NCI-H1092 (cell line): Measurements from ENCODE around the gene DECR2.
"Not testable (repeated sequence)": the region's sequence is repeated elsewhere in the genome, so short reads cannot be mapped to it uniquely, and the experiment has no call there.

Experiments
- DNase-seq: peaks from one replicate; lab custom pipeline; 2025; lab: John Stamatoyannopoulos, UW

Gene DECR2

DNA sequence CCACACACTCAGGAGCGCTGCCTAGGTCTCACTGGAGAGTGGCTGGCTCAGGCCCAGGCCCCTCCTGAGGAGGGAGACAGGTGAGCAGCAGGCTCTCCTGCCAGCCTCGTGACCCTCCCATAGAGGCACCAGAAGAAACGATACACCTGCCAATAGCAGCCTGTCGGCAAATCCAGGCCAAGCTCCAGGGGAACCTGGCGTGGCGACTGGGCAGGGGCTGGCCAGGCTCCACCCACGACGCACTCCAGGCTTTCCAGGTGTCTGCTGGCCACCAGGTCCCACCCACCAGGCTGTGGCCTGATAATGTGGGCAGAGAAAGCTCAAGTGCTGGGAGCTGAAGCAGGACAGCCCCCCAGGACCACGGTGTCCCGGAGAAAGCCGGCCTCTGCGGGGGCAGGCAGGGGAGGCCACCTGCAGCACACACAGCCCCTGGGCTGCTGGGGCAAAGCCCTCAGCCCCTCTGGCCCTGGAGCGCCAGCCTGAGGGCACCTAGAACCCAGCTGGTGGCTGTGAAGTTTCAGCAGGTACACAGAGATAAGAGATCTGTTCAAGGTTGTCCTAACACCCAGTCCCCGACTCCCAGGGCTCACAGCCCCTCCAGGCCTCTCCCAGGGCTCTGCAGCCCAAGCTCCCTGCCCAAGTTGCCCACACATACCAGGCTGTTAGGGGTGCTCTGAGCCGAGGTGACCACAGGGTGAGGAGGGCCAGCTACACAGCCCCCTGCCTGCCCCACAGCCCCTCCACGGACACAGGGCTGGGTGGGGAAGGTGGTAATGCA lies 22.3 kb upstream of the DECR2 start:
- peak; percentile 28 for DNase-seq

DNA sequence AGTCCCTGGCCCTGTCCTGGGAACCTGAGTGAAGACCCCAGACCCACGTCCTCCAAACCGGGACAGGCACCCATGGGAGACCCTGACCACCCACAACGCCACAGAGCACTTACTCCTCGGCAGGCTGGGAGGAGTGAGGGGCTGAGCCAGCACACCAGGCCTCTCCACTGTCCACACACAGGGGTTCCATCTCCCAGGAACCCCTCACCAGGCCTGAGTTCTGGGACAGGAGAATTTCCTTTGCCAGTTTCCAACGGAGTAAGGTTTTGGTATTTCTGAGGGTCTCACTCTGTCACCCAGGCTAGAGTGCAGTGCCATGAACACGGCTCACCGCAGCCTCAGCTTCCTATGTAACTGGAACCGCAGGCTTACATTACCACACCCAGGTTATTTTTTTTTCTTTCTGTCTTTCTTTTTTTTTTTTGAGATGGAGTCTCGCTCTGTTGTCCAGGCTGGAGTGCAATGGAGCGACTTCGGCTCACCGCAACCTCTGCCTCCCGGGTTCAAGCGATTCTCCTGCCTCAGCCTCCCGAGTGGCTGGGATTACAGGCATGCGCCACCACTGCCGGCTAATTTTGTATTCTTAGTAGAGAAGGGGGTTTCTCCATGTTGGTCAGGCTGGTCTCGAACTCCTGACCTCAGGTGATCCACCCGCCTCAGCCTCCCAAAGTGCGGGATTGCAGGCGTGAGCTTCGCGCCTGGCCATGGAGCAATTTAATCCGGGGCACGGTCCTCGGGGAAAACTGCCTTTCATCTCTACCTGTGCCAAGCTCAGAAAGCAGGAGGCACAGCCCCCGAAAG lies 21.5 kb upstream of the DECR2 start:
- no peak for DNase-seq

DNA sequence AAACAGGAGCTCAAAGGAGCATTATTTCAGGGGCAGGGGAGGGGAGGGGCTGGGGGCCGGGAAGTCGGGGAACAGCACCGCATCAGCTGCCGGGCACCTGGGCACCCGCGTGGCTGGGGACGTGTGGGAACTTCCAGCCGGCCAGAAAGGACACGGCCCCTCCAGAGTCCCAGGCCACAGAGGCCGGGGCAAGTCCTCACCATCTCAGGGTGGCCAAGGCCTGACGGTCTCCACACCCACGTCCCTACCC lies 21.0 kb upstream of the DECR2 start:
- no peak for DNase-seq

DNA sequence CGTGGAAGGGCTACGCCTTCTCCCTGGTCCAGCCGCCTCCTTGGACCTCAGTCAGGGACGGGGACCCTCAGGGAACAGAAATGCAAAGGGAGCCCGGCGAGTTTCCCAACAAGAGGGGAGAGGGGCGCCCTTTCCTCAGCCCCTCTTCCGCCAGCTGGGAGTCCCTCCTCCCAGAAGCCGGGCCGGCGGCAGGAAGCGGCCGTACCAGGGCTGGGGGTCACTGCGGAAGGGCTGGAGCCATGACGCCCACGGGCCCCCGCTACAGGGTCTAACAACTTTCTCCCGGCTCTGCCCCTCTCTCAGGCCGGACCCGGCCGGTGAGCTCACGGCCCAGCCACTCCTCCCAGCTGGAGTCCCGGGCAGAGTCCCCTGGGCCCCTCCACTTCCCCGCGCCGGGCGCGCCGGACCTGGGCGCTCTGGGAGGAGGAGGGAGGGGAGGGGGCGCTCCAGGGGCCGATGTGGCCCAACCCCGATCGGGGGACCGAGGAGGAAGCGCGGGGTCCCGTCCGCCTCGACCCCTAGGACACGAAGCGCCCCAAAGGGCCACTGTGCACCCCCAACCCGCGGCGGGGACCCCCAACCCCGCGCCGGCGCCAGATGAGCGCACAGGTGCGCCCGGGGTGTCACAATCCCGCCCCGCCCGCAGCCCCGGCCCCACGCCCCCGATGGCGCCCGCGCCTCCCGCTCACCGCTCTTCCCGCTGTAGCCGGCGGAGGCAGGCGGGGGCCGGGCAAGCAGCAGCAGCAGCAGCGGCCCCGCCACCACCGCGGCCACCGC lies 20.5 kb upstream of the DECR2 start:
- DNase-seq = peak; percentile 29

DNA sequence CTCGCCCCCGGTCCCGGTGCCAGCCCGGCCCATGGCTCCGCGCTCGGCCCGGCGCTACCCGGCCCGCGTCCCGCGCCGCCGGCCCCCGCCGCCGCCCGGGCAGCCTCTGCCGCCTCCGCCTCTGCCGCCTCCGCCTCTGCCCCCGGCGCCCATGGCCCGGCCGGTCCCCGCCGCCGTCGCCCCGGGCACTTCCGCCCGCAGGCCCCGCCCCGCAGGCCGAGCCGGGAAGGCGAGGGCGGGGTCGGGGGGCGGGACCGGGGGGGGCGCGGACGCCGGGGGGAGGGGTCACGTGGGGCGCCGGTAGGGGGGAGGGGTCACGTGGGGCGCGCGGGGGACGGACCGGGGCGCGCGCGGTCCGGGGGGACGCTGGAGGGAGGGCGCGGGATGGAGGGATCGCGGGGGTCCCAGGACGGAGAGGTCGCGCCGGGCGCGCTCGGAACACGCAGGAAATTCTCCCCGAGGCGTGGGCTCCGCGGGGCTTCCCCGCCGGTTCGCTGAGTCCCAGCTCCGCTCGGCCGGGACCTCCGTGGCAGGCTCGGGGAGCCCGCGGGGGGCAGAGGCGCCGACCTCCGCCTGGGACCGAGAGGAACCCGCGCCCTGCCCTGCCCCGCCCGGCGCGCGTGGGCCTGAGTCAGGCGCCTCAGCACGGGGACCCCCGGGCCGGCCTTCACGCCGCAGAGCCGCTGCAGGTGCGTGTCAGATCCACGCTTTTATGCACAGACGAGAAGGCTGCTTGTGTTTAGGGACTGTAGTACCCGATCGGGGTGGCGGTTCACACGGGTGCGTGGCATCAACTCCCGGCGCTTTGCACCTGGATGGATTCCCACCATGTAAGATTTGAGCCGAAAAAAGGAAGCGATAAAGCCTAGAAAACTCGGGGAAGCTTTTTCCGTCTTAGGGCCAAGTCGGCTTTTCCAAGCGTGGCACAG lies 19.6 kb upstream of the DECR2 start, which contains the start of gene PGAP6:
Gene PGAP6 (minus strand): TSS at position 190 of the 929 bp plus-strand sequence. CDS start 157 bp downstream, at position 33.
- DNase-seq = peak; percentile 50

DNA sequence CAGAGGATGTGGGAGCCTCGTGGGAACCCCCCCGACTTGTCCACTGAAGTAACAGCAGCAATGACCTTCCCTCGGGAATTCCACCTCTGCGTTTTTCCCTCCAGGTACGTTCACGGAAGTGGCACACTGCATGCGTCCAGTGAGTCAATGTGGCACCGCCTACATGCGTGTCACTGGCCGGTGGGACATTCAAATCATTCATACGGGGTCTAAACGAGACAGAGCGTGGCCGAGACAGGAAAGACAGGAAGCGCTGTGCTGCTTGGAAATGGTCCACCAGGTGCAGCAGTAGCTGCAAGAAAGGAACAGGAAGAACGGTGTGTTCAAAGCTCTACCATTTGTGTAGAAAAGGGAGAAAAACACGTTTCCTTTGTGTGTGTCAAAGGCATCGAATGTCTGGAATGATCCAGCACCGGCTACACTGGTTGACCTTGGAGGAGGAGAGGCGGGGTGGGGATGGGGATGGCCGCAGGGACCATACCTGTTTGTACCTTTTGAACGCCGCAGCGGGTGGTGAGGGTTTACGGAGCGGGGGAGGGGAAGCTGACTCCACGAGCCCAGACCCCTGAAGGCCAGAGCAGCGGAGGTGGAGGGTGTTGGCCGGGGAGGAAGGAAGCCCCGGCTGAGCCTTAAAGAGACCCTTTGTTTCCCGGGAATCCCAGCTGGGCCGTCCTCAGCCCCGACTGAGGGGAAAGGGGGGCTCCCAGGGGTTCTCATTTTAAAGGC lies 18.2 kb upstream of the DECR2 start:
- no peak for DNase-seq

DNA sequence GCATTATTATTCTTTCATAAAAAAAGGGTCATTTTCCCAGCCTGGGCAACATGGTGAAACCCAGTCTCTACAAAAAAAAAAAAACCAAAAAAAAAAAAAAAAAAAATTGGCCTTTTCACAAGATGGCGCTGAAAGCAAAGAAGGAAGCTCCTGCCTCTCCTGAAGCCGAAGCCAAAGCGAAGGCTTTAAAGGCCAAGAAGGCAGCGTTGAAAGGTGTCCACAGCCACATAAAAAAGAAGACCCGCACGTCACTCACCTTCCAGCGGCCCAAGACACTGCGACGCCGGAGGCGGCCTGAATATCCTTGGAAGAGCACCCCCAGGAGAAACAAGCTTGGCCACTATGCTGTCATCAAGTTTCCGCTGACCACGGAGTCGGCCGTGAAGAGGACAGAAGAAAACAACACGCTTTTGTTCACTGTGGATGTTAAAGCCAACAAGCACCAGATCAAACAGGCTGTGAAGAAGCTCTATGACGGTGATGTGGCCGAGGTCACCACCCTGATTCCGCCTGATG lies 15.0 kb upstream of the DECR2 start:
- DNase-seq = no peak

DNA sequence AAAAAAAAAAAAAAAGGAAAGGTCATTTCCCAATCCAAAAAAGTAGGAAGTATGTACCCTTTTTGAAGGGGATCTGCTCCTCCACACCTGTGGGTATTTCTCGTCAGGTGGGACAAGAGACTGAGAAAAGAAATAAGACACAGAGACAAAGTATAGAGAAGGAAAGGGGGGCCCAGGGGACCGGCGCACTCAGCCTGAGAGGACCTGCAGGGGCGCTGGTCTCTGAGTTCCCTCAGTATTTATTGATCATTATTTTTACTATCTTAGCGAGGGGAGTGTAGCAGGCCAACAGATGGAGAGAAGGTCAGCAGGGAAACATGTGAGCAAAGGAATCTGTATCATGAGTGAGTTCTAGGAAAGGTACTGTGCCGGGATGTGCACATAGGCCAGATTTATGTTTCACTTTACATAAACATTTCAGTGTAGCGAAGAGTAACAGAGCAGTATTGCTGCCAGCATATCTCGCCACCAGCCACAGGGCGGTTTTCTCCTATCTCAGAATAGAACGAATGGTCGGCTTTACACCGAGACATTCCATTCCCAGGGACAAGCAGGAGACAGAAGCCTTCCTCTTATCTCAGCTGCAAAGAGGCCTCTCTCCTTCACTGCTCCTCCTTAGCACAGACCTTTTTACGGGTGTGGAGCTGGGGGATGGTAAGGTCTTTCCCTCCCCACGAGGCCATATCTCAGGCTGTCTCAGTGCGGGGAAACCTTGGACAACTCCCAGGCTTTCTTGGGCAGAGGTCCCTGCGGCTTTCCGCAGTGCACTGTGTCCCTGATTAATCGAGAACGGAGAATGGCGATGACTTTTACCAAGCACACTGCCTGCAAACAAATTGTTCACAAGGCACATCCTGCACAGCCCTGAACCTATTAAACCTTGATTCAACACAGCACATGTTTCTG lies 13.7 kb upstream of the DECR2 start:
- DNase-seq = not testable (repeated sequence)

DNA sequence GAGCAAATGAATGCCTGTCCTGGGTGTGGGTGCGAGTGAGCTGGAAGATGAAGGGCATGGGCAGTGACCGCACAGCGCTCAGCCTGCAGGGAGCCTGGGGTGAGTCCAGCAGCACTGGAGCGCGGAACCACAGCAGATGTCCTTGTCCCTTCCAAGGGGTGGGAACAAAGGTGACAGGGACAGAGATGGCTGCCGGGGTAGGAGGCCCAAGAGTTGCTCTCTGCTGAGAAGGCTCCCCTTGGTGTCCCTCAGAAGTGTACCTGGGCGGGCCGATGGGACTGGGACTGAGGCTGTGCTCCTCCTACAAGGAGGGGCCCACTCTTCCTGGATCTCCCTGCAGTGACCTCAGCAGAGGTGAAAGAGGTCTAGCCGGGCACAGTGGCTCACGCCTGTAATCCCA lies 12.3 kb upstream of the DECR2 start:
- DNase-seq = no peak

DNA sequence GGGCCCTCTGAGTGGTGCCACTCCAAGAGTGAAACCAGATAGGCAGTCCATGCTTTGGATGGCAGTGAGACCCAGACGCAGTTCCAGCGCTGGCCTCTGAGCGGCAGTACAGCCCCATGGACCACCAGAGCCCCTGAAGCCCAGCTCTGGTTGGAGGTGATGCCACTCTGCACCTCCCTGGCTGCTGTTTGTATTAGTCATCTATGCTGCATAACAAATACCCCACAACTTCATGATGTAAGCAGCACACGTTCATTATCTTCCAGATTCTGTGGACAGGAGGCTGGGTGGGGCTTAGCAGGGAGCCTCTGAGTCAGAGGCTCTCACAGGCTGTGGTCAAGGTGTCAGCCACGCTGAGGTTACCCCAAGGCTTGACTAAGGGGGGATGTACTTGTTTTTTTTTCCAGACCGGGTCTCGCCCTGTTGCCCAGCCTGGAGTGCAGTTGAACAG lies 9.8 kb upstream of the DECR2 start:
- peak; percentile 31 for DNase-seq

DNA sequence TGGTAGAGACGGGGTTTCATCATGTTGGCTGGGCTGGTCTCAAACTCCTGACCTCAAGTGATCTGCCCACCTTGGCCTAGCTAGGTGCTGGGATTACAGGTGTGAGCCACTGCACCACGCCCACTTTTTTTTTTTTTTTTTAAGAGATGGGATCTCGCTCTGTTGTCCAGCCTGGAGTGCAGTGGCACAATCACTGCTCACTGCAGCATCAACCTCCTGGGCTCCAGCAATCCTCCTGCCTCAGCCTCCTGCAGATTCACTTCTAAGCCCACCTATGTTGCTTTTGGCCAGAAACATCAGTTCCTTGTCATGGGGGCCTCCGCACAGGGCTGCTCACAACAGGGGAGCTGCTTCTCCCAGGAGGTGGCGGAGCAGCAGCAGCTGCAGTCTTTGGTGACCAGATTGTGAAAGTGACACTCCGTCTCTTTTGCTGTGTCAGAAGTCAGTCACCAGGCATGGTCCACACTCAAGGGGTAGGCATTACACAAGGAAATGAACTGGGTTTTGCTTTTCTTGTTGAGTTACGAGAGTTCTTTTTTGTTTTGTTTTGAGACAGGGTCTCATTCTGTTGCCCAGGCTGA lies 9.1 kb upstream of the DECR2 start:
- DNase-seq = no peak

DNA sequence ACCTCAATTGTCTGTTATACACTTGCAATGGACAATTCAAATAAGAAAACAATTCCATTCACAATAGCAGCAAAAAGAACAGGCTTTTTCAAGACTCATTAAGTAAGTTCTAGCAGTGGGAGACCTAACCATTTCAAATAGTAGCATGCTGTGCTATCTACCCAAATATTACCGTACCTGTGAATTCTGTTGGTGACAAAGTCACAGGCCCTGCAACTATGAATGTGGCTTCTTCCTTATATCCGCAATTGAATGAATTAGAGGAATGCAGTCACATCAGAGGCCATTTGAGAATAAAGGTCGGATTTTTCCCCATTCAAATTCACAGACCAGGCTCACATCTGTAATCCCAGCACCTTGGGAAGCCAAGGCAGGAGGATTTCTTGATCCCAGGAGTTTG lies 5.5 kb upstream of the DECR2 start:
- no peak for DNase-seq

DNA sequence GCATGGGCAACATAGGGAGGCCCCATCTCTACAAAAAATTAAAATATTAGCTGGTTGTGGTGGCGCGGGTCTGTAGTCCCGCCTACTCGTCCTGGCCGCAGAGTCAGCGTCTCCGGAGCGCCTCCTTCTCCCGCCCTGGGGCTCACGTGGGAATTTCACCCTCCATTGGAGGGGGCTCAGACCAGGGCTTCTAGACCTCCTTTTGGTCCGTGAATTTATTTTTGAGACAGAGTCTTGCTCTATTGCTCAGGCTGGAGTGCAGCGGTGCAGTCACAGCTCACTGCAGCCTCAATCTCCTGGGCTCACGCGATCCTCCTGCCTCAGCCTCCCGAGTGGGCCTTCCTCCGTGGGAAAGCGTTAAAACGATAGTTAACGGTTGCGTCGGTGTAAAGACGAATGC lies 5.1 kb upstream of the DECR2 start:
- DNase-seq = peak; percentile 39

DNA sequence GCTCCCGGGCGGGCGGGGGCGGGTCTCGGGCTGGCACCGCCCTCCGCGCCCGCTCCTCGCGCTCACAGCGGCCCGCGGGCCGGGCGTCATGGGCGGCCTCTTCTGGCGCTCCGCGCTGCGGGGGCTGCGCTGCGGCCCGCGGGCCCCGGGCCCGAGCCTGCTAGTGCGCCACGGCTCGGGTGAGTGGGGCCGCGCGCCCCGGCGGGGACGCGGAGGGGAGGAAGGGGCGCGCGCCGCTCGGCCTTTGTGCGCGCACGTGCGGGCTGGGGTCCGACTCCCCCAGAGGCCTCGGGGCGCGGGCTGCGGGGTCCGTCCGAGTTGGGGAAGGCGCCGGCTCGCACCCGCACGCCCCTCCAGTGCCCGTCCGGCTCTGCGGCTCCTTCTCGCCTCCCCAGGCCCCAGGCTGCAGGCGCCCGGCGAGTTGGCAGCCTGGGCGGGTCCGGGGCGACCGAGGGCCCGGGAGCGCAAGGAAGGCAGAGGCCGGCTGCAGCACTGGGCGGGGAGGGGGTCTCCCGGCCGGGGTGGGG lies 4.5 kb upstream of the DECR2 start, which contains the start of gene NME4:
Gene NME4 (plus strand): TSS at position 65 of the 527 bp plus-strand sequence. CDS start 24 bp downstream, at position 89.
- DNase-seq = no peak

DNA sequence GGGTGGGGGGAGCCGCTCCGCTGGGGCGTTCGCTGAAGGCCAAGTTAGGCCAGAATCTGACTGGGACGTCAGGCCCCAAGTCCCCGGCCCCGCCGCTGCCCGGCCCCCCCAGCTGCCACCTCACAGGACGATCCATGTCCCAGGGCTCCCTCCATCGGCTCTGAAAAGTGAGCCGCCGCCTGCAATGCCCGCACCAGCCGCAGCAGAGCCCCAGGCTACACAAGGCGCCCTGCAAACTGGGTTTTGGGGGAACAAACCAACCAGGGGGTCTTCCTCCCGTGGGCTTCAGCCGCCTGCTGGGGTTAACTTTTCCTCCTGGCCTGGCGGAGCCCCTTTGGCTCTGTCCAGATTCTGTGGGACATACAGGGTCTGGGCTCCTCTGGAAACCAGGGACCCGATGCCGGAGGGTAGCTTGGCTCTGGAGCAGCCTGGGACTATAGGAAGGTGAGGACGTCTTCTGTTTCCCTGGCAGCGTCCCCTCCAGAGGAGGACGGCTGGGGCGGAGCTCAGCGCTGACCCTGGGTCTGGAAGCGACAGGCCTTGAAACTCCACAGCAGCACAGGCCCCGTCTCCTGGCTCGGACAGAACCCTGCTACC lies 3.9 kb upstream of the DECR2 start:
- peak; percentile 18 for DNase-seq

DNA sequence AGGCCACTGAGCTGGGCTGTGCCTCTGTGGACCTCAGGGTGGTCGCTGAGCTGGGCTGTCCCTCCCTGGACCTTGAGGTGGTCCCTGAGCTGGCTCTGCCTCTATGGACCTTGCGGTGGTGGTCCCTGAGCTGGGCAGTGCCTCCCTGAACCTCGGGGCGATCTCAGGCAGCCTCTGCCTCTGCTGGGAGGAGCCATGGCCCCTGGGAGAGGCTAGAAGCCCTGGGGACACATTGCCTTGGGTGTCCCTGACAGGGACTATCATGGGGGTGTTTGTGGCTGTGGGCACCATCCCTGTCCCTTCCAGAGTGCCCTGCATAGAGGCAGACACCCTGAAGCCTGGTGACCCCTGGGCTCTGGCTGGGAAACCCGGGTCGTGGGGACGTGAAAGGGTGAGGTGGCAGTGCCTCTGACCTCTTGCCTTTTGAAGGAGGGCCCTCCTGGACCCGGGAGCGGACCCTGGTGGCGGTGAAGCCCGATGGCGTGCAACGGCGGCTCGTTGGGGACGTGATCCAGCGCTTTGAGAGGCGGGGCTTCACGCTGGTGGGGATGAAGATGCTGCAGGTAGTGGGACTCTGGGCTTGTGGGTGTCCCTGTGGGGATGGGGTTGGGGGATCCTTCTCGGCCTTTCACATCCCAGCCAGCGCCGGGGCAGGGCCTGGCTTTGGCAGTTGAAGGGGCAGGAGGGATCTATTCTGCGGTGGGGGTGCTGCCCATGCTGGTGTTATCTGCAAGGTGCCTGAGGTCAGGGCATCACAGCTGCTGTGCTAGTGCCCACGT lies 2.9 kb upstream of the DECR2 start:
- DNase-seq = no peak

DNA sequence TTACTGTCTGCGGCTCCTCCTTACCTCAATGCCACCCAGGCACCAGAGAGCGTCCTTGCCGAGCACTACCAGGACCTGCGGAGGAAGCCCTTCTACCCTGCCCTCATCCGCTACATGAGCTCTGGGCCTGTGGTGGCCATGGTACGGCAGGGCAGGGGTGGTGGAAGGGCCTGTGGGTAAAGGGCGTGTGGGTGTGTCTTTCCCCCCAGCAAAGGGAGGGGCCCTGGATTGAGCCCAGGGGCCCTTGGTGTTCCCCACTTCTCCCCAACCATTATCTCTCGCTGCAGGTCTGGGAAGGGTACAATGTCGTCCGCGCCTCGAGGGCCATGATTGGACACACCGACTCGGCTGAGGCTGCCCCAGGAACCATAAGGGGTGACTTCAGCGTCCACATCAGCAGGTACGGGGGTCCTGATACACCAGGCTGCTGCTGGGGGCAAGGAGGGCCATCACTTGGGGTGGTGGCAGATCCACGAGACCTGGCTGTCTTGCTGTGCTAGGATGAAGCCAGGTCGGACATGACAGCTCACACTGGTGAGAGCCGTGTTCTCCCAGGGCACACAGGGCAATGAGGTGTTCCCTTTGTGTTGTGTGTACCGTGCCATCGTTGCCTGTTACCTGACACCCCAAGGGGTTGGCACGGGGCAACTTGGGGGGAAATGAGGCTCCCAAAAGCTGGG lies 2.2 kb upstream of the DECR2 start:
- no peak for DNase-seq
